H1 (cell line): ENCODE data around the gene PTGES3L. TPM values are rescaled to one million over a fixed set of nuclear protein-coding genes. Genes with fewer than 3 reads are reported as not detected.

Experiments used
- CTCF ChIA-PET: fragments of 300-600 bp; sonication (Branson Sonifier 250); formaldehyde crosslinking; loops from one replicate; lab custom pipeline; 2021; ENCODE audit not compliant: partially characterized antibody; lab: Charles Lee
- POLR2A ChIA-PET: fragments of 300-600 bp; sonication (Branson Sonifier 250); formaldehyde crosslinking; loops from one replicate; lab custom pipeline; 2021; ENCODE audit warnings: inconsistent platforms; ENCODE audit not compliant: partially characterized antibody; lab: Charles Lee
- DNase-seq, 2 experiments: peaks; one replicate each; pipeline versions ENCODE4 v3.0.0 to v3.0.0-alpha.2; 2010 to 2022; ENCODE audit warnings: low spot score in 2 of 2, low read depth in 1 of 2, mixed read lengths in 1 of 2
- FAIRE-seq: peaks from 2 replicates; lab custom pipeline; 2011; peaks lifted over from hg19 to GRCh38; lab: Jason Lieb, UNC
- H2AFZ ChIP-seq: 2 replicates; pipeline ENCODE4 v1.8.1; 2012; ENCODE audit warnings: low read length, inconsistent platforms
- H2AK5ac ChIP-seq: 2 replicates; pipeline ENCODE4 v1.6.1; 2013; ENCODE audit warnings: low read depth, low read length
- H2BK120ac ChIP-seq: replicated peaks from 2 replicates; pipeline ENCODE3; 2013; ENCODE audit warnings: low read depth, low read length, inconsistent platforms
- H2BK12ac ChIP-seq: 2 replicates; pipeline ENCODE4 v1.6.1; 2013; ENCODE audit warnings: low read depth, low read length
- H2BK15ac ChIP-seq: 2 replicates; pipeline ENCODE4 v1.6.1; 2013; ENCODE audit warnings: low read length
- H2BK20ac ChIP-seq: 2 replicates; pipeline ENCODE4 v1.6.1; 2013; ENCODE audit warnings: low read length
- H2BK5ac ChIP-seq: 2 replicates; pipeline ENCODE4 v1.6.1; 2013; ENCODE audit warnings: low read depth, low read length
- H3K14ac ChIP-seq: 2 replicates; pipeline ENCODE4 v1.6.1; 2013; ENCODE audit warnings: inconsistent platforms; ENCODE audit not compliant: insufficient read length
- H3K18ac ChIP-seq: 2 replicates; pipeline ENCODE4 v1.6.1; 2013; ENCODE audit warnings: low read length; ENCODE audit errors: extremely low read depth
- H3K23ac ChIP-seq: 2 replicates; pipeline ENCODE4 v1.6.1; 2013; ENCODE audit warnings: inconsistent platforms; ENCODE audit not compliant: insufficient read length
- H3K23me2 ChIP-seq: 2 replicates; pipeline ENCODE4 v1.6.1; 2013; ENCODE audit warnings: low read depth, low read length
- H3K27ac ChIP-seq: 2 replicates; pipeline ENCODE4 v1.6.1; 2011; ENCODE audit warnings: low read depth, low read length, inconsistent platforms
- H3K27me3 ChIP-seq, 4 experiments: replicated peaks in 1 of 4; 1 replicate in 1 of 4; 2 replicates in 3 of 4; pipeline versions ENCODE4 v1.6.1 to v1.8.1; 2011 to 2013; ENCODE audit warnings: low read length in 3 of 4, mild to moderate bottlenecking in 3 of 4, inconsistent platforms in 2 of 4, mixed read lengths in 2 of 4, moderate library complexity in 1 of 4; ENCODE audit not compliant: control insufficient read depth in 3 of 4, insufficient read depth in 3 of 4; ENCODE audit errors: extremely low read depth in 1 of 4
- H3K36me3 ChIP-seq, 4 experiments: 2 replicates each; pipeline versions ENCODE4 v1.6.1 to v1.8.1; 2011 to 2013; ENCODE audit warnings: mild to moderate bottlenecking in 4 of 4, low read length in 3 of 4, moderate library complexity in 2 of 4, control low read depth in 1 of 4, inconsistent platforms in 1 of 4; ENCODE audit not compliant: insufficient read depth in 4 of 4, control insufficient read depth in 2 of 4
- H3K4ac ChIP-seq: replicated peaks from 2 replicates; pipeline ENCODE3; 2013; ENCODE audit warnings: low read length, low read depth, mixed read lengths, inconsistent platforms; ENCODE audit not compliant: insufficient read length
- H3K4me1 ChIP-seq, 4 experiments: replicated peaks in 1 of 4; 1 replicate in 1 of 4; 2 replicates in 3 of 4; pipeline versions ENCODE4 v1.6.1 to v1.8.1; 2011 to 2013; ENCODE audit warnings: low read length in 3 of 4, inconsistent platforms in 2 of 4, mixed read lengths in 1 of 4; ENCODE audit not compliant: insufficient read depth in 4 of 4, control insufficient read depth in 3 of 4
- H3K4me2 ChIP-seq, 2 experiments: 2 replicates each; pipeline versions ENCODE4 v1.6.1 to v1.8.1; 2011 to 2013; ENCODE audit warnings: low read depth in 2 of 2, low read length in 2 of 2, control low read depth in 1 of 2, inconsistent platforms in 1 of 2, mild to moderate bottlenecking in 1 of 2; ENCODE audit not compliant: insufficient read depth in 1 of 2
- H3K4me3 ChIP-seq, 4 experiments: fragments of 200-600, 300-600 bp in 1 of 4; sonication (generic), shearing (Covaris generic), sonication (Bioruptor Twin) in 1 of 4; 2 replicates each; pipeline versions ENCODE4 v1.5.1 to v1.8.1; 2011 to 2016; ENCODE audit warnings: low read length in 4 of 4, low read depth in 3 of 4, control low read depth in 2 of 4, inconsistent platforms in 2 of 4, mild to moderate bottlenecking in 2 of 4, mixed read lengths in 1 of 4, moderate library complexity in 1 of 4; ENCODE audit not compliant: insufficient read depth in 2 of 4; ENCODE audit errors: extremely low read depth in 1 of 4
- H3K56ac ChIP-seq: replicated peaks from 2 replicates; pipeline ENCODE3; 2013; ENCODE audit warnings: low read depth, mild to moderate bottlenecking, mixed read lengths, low read length, inconsistent platforms; ENCODE audit not compliant: insufficient read length
- H3K79me1 ChIP-seq: 2 replicates; pipeline ENCODE4 v1.6.1; 2013; ENCODE audit warnings: low read depth, low read length, control low read depth
- H3K79me2 ChIP-seq, 2 experiments: 2 replicates each; pipeline versions ENCODE4 v1.6.1 to v1.8.1; 2012 to 2013; ENCODE audit warnings: low read length in 2 of 2, mild to moderate bottlenecking in 2 of 2, inconsistent platforms in 1 of 2; ENCODE audit not compliant: insufficient read depth in 2 of 2, control insufficient read depth in 1 of 2
- H3K9ac ChIP-seq, 4 experiments: replicated peaks in 1 of 4; 1 replicate in 1 of 4; 2 replicates in 3 of 4; pipeline versions ENCODE4 v1.6.1 to v1.8.1; 2011 to 2013; ENCODE audit warnings: low read depth in 3 of 4, low read length in 3 of 4, control low read depth in 2 of 4, mild to moderate bottlenecking in 2 of 4, moderate library complexity in 2 of 4, inconsistent platforms in 1 of 4; ENCODE audit errors: extremely low read depth in 1 of 4
- H3K9me3 ChIP-seq, 2 experiments: 2 replicates each; pipeline versions ENCODE4 v1.6.1 to v1.8.1; 2012 to 2013; ENCODE audit warnings: mild to moderate bottlenecking in 2 of 2, moderate library complexity in 2 of 2, control low read depth in 1 of 2, inconsistent platforms in 1 of 2, low read depth in 1 of 2, low read length in 1 of 2, mixed read lengths in 1 of 2; ENCODE audit not compliant: insufficient read depth in 2 of 2
- H4K20me1 ChIP-seq, 2 experiments: replicated peaks in 1 of 2; 2 replicates each; pipeline versions ENCODE3 to v1.8.1; 2011 to 2013; ENCODE audit warnings: inconsistent platforms in 2 of 2, low read length in 2 of 2, mild to moderate bottlenecking in 1 of 2; ENCODE audit not compliant: insufficient read depth in 2 of 2, control insufficient read depth in 1 of 2
- H4K5ac ChIP-seq: 2 replicates; pipeline ENCODE4 v1.6.1; 2013; ENCODE audit warnings: low read length, low read depth, mixed read lengths, inconsistent platforms; ENCODE audit not compliant: insufficient read length
- H4K8ac ChIP-seq: 2 replicates; pipeline ENCODE4 v1.8.0; 2013; ENCODE audit warnings: mild to moderate bottlenecking, moderate library complexity, low read length, inconsistent platforms; ENCODE audit not compliant: insufficient read depth; ENCODE audit errors: extremely low read depth
- H4K91ac ChIP-seq: replicated peaks from 2 replicates; pipeline ENCODE3; 2013; ENCODE audit warnings: low read length, mixed read lengths, inconsistent platforms; ENCODE audit not compliant: insufficient read length
- JUND ChIP-seq: IDR thresholded peaks from 2 replicates; pipeline ENCODE4 v1.6.1; 2011; ENCODE audit warnings: mild to moderate bottlenecking, improper control_type of control experiment, low read length
- WGBS, 2 experiments: shearing (Covaris generic) in 1 of 2; methylation state at CpG; one replicate each; pipeline versions ENCODE4 v1.1.6 to v1.1.7; 2013 to 2015; ENCODE audit warnings: low lambda C conversion rate in 2 of 2, mixed read lengths in 2 of 2, inconsistent platforms in 1 of 2, low coverage in 1 of 2, missing lambda C conversion rate in 1 of 2; ENCODE audit not compliant: insufficient replicate concordance in 2 of 2, insufficient coverage in 1 of 2, insufficient read length in 1 of 2; ENCODE audit errors: extremely low coverage in 1 of 2, missing lambda C conversion rate in 1 of 2; 5-methylcytosine and 5-hydroxymethylcytosine counted together
- polyA plus RNA-seq, 7 experiments: library from polyadenylated mRNA; depleted of rRNA in 3 of 7; stranded (reverse) in 5 of 7; unstranded in 2 of 7; fragments of >200 nt in 5 of 7; fragments of 200-250 nt in 2 of 7; gene quantifications; 1 replicate in 5 of 7; 2 replicates in 1 of 7; 4 replicates in 1 of 7; pipeline versions ENCODE4 v1.2.1 to v1.2.3, GENCODE V29; 2011 to 2013; ENCODE audit warnings: missing spikeins in 2 of 7, mixed read lengths in 2 of 7
- total RNA-seq: library from RNA; stranded (reverse); fragmentation: NEBNext Ultra II Directional; extraction: Animal tissue kit (Norgen Biotek cat#: 25700); gene quantifications from 2 replicates; pipeline ENCODE4 v1.2.1, GENCODE V29; 2021

Gene PTGES3L
- total and polyA plus RNA-seq, 2 of the 8 experiments (the other 6 are each of a cell fraction or from before 2014, with no cell fraction given): 3.0 to 3.6 TPM

- Histone ChIP-seq H3K27ac (no peak overlapping the region), H3K36me3 (peaks cover 6 to 34% (median 12%) of the 10 kb centered on the region in 4 experiments; a peak in 7 of 8 replicates), H2AFZ (no peak overlapping the region), H3K4me1 (peaks cover 7 to 18% (median 10%) of the 10 kb centered on the region in 4 experiments), H3K23me2 (peaks cover 11% of the 10 kb centered on the region; the same call in 1 of the 2 replicates), H3K4me3 (peak overlapping the region in 2 of 4 experiments; percentile 1 to 97; a peak in 3 of 8 replicates), H2BK5ac (0 out of 2 replicates have a peak overlapping the region, but pooled peaks have one; percentile 9), H2BK12ac (no peak overlapping the region), H3K79me2 (peaks cover 0 to 35% of the 10 kb centered on the region in 2 experiments; a peak in 3 of 4 replicates), H4K5ac (no peak overlapping the region), H3K23ac (no peak overlapping the region), H2AK5ac (no peak overlapping the region), H3K14ac (no peak overlapping the region), H3K79me1 (peaks cover 17% of the 10 kb centered on the region), H2BK15ac (no peak overlapping the region), H2BK20ac (no peak overlapping the region), H3K4ac (no peak overlapping the region), H3K4me2 (peak overlapping the region; percentile 61 to 86), H4K8ac (no peak overlapping the region), H3K27me3 (no peaks in the 10 kb centered on the region), H3K18ac (no peak overlapping the region), H2BK120ac (no peak overlapping the region), H4K20me1 (peaks cover 10% of the 10 kb centered on the region in 2 experiments), H3K9me3 (no peaks in the 10 kb centered on the region), H3K9ac (no peak overlapping the region), H4K91ac (no peak overlapping the region), H3K56ac (no peak overlapping the region)
- FAIRE-seq (no peak), DNase-seq (no peak)
- ChIA-PET CTCF (interaction anchor here (0.6 to 1.0 kb wide), 2 partner anchors 105 to 290 kb away, joined by 3 read pairs; partner anchors contain the start of gene BRCA1), POLR2A (interaction anchor here (0.7 to 10.8 kb wide), 12 partner anchors 8 to 295 kb away, joined by 3 to 123 read pairs (median 4); partner anchors contain the start of genes IFI35, PTGES3L, RPL27 and RUNDC1)
- WGBS, 2 experiments: 78% methylated on average over 6 of the region's 6 CpGs; no CpG with 5 or more reads in 1 of the 2 experiments
- TF ChIP-seq JUND: no peak
Observed at GRCh38 chr17:43020030-43020621, 40.2 kb upstream of the PTGES3L start.
